Measurements from ENCODE around the gene LAMA2. TPM values are rescaled to one million over a fixed set of nuclear protein-coding genes. Genes with fewer than 3 reads are reported as not detected.

Gene LAMA2
- total RNA-seq, 5 donors from 2014 or later (not counting 1 experiment from before 2014, with no cell fraction given) = 0.30 to 0.62 (median 0.45) TPM

- H3K4me1 ChIP-seq (ENCODE audit: control insufficient read depth in 1 of 2, extremely low read depth in 1 of 2, insufficient read depth in 2 of 2, low read length in 2 of 2) = peaks cover 0 to 4% of the 10 kb centered on the region in 2 experiments
- no peaks in the 10 kb centered on the region for H3K9me3 ChIP-seq
- H3K36me3 Mint-ChIP-seq = no peaks in the 10 kb centered on the region
- ChIA-PET CTCF (no interaction called here), POLR2A (no interaction called here)
- H3K27me3 Mint-ChIP-seq = no peaks in the 10 kb centered on the region
- peaks cover 7 to 18% (median 8%) of the 10 kb centered on the region in 3 donors for H3K4me1 Mint-ChIP-seq
- no peaks in the 10 kb centered on the region for H3K27me3 ChIP-seq (replicated peaks in 1 of 2; ENCODE audit: control insufficient read depth in 2 of 2, extremely low read depth in 1 of 2, insufficient read depth in 2 of 2, low read length in 1 of 2)
- peaks cover 0 to 7% (median 0%) of the 10 kb centered on the region in 3 donors for H3K9me3 Mint-ChIP-seq
- H3K4me3 ChIP-seq (ENCODE audit: control insufficient read depth in 1 of 2, extremely low read depth in 1 of 2, low read length in 1 of 2) = no peak overlapping the region
- no peak overlapping the region for H3K27ac ChIP-seq (ENCODE audit: low read length)
- H3K27ac Mint-ChIP-seq = no peak overlapping the region
- WGBS (ENCODE audit: insufficient coverage) = no CpG with 5 or more reads among the region's 3 CpGs
- no peaks in the 10 kb centered on the region for H3K36me3 ChIP-seq (ENCODE audit: control insufficient read depth in 2 of 2, extremely low read depth in 1 of 2, insufficient read depth in 1 of 2, low read length in 1 of 2)
- H3K4me3 Mint-ChIP-seq = no peak overlapping the region
- ATAC-seq (replicated peaks in 1 of 4) = no peak
- DNase-seq = no peak
Measured at GRCh38 chr6:129453073-129453472, 570.1 kb downstream of the LAMA2 start.

DNA sequence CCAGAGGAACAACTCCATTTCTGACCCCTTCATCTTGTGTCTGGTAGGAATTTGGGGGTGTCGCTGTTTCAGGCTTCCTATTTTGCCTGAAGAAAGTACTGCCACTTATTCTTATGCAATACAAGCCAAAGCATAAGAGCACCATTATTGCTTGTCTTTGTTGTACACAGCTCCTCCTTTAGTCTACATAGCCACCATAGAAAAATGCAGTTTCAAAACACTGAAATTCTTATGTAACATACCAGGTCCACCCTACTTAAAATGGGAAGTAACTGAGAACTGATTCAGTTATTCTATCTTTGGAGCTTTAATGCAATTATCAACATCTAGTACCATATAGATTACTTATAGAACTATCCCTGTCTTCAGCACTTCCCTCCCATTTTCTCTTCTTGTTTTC, 571.5 kb downstream of the LAMA2 start:
- no peak for ATAC-seq (replicated peaks in 1 of 4)
- ChIA-PET CTCF (interaction anchor here in 1 of 2 donors (0.9 kb wide), 1 partner anchor 35 kb away, joined by 3 read pairs; no protein-coding TSS in a partner anchor), POLR2A (no interaction called here)
- Histone ChIP-seq H3K9me3 (no peaks in the 10 kb centered on the region), H3K4me3 (ENCODE audit: control insufficient read depth in 1 of 2, extremely low read depth in 1 of 2, low read length in 1 of 2) (no peak overlapping the region), H3K36me3 (ENCODE audit: control insufficient read depth in 2 of 2, extremely low read depth in 1 of 2, insufficient read depth in 1 of 2, low read length in 1 of 2) (no peaks in the 10 kb centered on the region), H3K27ac (ENCODE audit: low read length) (no peak overlapping the region), H3K27me3 (replicated peaks in 1 of 2; ENCODE audit: control insufficient read depth in 2 of 2, extremely low read depth in 1 of 2, insufficient read depth in 2 of 2, low read length in 1 of 2) (no peaks in the 10 kb centered on the region), H3K4me1 (ENCODE audit: control insufficient read depth in 1 of 2, extremely low read depth in 1 of 2, insufficient read depth in 2 of 2, low read length in 2 of 2) (peaks cover 0 to 4% of the 10 kb centered on the region in 2 experiments)
- Mint-ChIP-seq H3K9me3 (peaks cover 0 to 7% (median 0%) of the 10 kb centered on the region in 3 donors), H3K4me1 (peaks cover 7 to 9% (median 7%) of the 10 kb centered on the region in 3 donors), H3K4me3 (no peak overlapping the region), H3K27me3 (no peaks in the 10 kb centered on the region), H3K36me3 (no peaks in the 10 kb centered on the region), H3K27ac (no peak overlapping the region)
- DNase-seq = no peak
- no CpG with 5 or more reads among the region's 1 CpG for WGBS (ENCODE audit: insufficient coverage)

GRCh38 chr6:129455126-129455769, 572.3 kb downstream of the LAMA2 start:
- ATAC-seq (replicated peaks in 1 of 4) (no peak), DNase-seq (no peak)
- ChIA-PET POLR2A (no interaction called here), CTCF (no interaction called here)
- WGBS (ENCODE audit: insufficient coverage) = no CpG with 5 or more reads among the region's 3 CpGs
- no peak overlapping the region for H3K27ac Mint-ChIP-seq
- H3K27me3 ChIP-seq (replicated peaks in 1 of 2; ENCODE audit: control insufficient read depth in 2 of 2, extremely low read depth in 1 of 2, insufficient read depth in 2 of 2, low read length in 1 of 2) = no peaks in the 10 kb centered on the region
- H3K4me3 ChIP-seq (ENCODE audit: control insufficient read depth in 1 of 2, extremely low read depth in 1 of 2, low read length in 1 of 2) = no peak overlapping the region
- no peaks in the 10 kb centered on the region for H3K36me3 ChIP-seq (ENCODE audit: control insufficient read depth in 2 of 2, extremely low read depth in 1 of 2, insufficient read depth in 1 of 2, low read length in 1 of 2)
- peaks cover 0 to 7% (median 0%) of the 10 kb centered on the region in 3 donors for H3K9me3 Mint-ChIP-seq
- no peaks in the 10 kb centered on the region for H3K27me3 Mint-ChIP-seq
- H3K4me3 Mint-ChIP-seq = no peak overlapping the region
- H3K36me3 Mint-ChIP-seq = no peaks in the 10 kb centered on the region
- peaks cover 7 to 9% (median 7%) of the 10 kb centered on the region in 3 donors for H3K4me1 Mint-ChIP-seq
- no peaks in the 10 kb centered on the region for H3K9me3 ChIP-seq
- H3K4me1 ChIP-seq (ENCODE audit: control insufficient read depth in 1 of 2, extremely low read depth in 1 of 2, insufficient read depth in 2 of 2, low read length in 2 of 2) = peaks cover 0 to 4% of the 10 kb centered on the region in 2 experiments
- H3K27ac ChIP-seq (ENCODE audit: low read length) = no peak overlapping the region

GRCh38 chr6:129460221-129460620, 577.3 kb downstream of the LAMA2 start:
- DNase-seq (no peak), ATAC-seq (replicated peaks in 1 of 4) (no peak)
- Histone ChIP-seq H3K27ac (ENCODE audit: low read length) (no peak overlapping the region), H3K4me3 (ENCODE audit: control insufficient read depth in 1 of 2, extremely low read depth in 1 of 2, low read length in 1 of 2) (no peak overlapping the region), H3K36me3 (ENCODE audit: control insufficient read depth in 2 of 2, extremely low read depth in 1 of 2, insufficient read depth in 1 of 2, low read length in 1 of 2) (no peaks in the 10 kb centered on the region), H3K27me3 (replicated peaks in 1 of 2; ENCODE audit: control insufficient read depth in 2 of 2, extremely low read depth in 1 of 2, insufficient read depth in 2 of 2, low read length in 1 of 2) (no peaks in the 10 kb centered on the region), H3K9me3 (no peaks in the 10 kb centered on the region), H3K4me1 (ENCODE audit: control insufficient read depth in 1 of 2, extremely low read depth in 1 of 2, insufficient read depth in 2 of 2, low read length in 2 of 2) (no peaks in the 10 kb centered on the region)
- Mint-ChIP-seq H3K4me3 (no peak overlapping the region), H3K9me3 (no peaks in the 10 kb centered on the region), H3K4me1 (no peaks in the 10 kb centered on the region), H3K27me3 (no peaks in the 10 kb centered on the region), H3K27ac (no peak overlapping the region), H3K36me3 (no peaks in the 10 kb centered on the region)
- ChIA-PET CTCF (no interaction called here), POLR2A (no interaction called here)
- no CpG with 5 or more reads among the region's 2 CpGs for WGBS (ENCODE audit: insufficient coverage)

GRCh38 chr6:129469070-129469662, 586.2 kb downstream of the LAMA2 start:
- H3K4me3 ChIP-seq (ENCODE audit: control insufficient read depth in 1 of 2, extremely low read depth in 1 of 2, low read length in 1 of 2) = no peak overlapping the region
- no peaks in the 10 kb centered on the region for H3K36me3 ChIP-seq (ENCODE audit: control insufficient read depth in 2 of 2, extremely low read depth in 1 of 2, insufficient read depth in 1 of 2, low read length in 1 of 2)
- 93% methylated on average over 1 of the region's 3 CpGs for WGBS (ENCODE audit: insufficient coverage)
- Mint-ChIP-seq H3K27me3 (peaks cover 0 to 4% of the 10 kb centered on the region in 2 donors), H3K9me3 (no peaks in the 10 kb centered on the region), H3K4me1 (no peaks in the 10 kb centered on the region), H3K4me3 (no peak overlapping the region), H3K27ac (no peak overlapping the region), H3K36me3 (no peaks in the 10 kb centered on the region)
- DNase-seq (no peak), ATAC-seq (replicated peaks in 1 of 4) (no peak)
- POLR2A ChIA-PET = interaction anchor here in 1 of 2 donors (0.6 kb wide), 1 partner anchor 455 kb away, joined by 3 read pairs; no protein-coding TSS in a partner anchor
- no peaks in the 10 kb centered on the region for H3K27me3 ChIP-seq (replicated peaks in 1 of 2; ENCODE audit: control insufficient read depth in 2 of 2, extremely low read depth in 1 of 2, insufficient read depth in 2 of 2, low read length in 1 of 2)
- CTCF ChIA-PET = interaction anchor here in 1 of 2 donors (0.5 kb wide), 1 partner anchor 132 kb away, joined by 31 read pairs; no protein-coding TSS in a partner anchor
- no peak overlapping the region for H3K27ac ChIP-seq (ENCODE audit: low read length)
- no peaks in the 10 kb centered on the region for H3K9me3 ChIP-seq
- no peaks in the 10 kb centered on the region for H3K4me1 ChIP-seq (ENCODE audit: control insufficient read depth in 1 of 2, extremely low read depth in 1 of 2, insufficient read depth in 2 of 2, low read length in 2 of 2)

- H3K9me3 Mint-ChIP-seq = no peaks in the 10 kb centered on the region
- ATAC-seq (replicated peaks in 1 of 4) (no peak), DNase-seq (no peak)
- H3K4me3 Mint-ChIP-seq = no peak overlapping the region
- H3K36me3 Mint-ChIP-seq = no peaks in the 10 kb centered on the region
- CTCF ChIA-PET = no interaction called here
- POLR2A ChIA-PET = interaction anchor here in 1 of 2 donors (0.7 kb wide), 1 partner anchor 509 kb away, joined by 3 read pairs; no protein-coding TSS in a partner anchor
- H3K27ac Mint-ChIP-seq = no peak overlapping the region
- Histone ChIP-seq H3K4me1 (ENCODE audit: control insufficient read depth in 1 of 2, extremely low read depth in 1 of 2, insufficient read depth in 2 of 2, low read length in 2 of 2) (no peaks in the 10 kb centered on the region), H3K4me3 (ENCODE audit: control insufficient read depth in 1 of 2, extremely low read depth in 1 of 2, low read length in 1 of 2) (no peak overlapping the region), H3K36me3 (ENCODE audit: control insufficient read depth in 2 of 2, extremely low read depth in 1 of 2, insufficient read depth in 1 of 2, low read length in 1 of 2) (no peaks in the 10 kb centered on the region), H3K27ac (ENCODE audit: low read length) (no peak overlapping the region), H3K9me3 (no peaks in the 10 kb centered on the region), H3K27me3 (replicated peaks in 1 of 2; ENCODE audit: control insufficient read depth in 2 of 2, extremely low read depth in 1 of 2, insufficient read depth in 2 of 2, low read length in 1 of 2) (no peaks in the 10 kb centered on the region)
- H3K27me3 Mint-ChIP-seq = no peaks in the 10 kb centered on the region
- 100% methylated on average over 2 of the region's 3 CpGs for WGBS (ENCODE audit: insufficient coverage)
- no peaks in the 10 kb centered on the region for H3K4me1 Mint-ChIP-seq
Measured at GRCh38 chr6:129472239-129472638, 589.3 kb downstream of the LAMA2 start.

Measured in T-cell (primary cell).